GM18951 (cell line): ENCODE data around the gene SBK3.
A peak's percentile ranks its signal among the peaks of the same experiment; 100 is the strongest.
"Not testable (repeated sequence)": the region's sequence is repeated elsewhere in the genome, so short reads cannot be mapped to it uniquely, and the experiment has no call there.

Experiments
- POLR2A ChIP-seq: IDR thresholded peaks from 4 replicates; pipeline ENCODE4 v1.6.1; 2011; ENCODE audit warnings: mild to moderate bottlenecking; ENCODE audit not compliant: insufficient read length, insufficient read depth; ENCODE audit errors: extremely low read depth
- in situ Hi-C: fragments of 300-500 bp; cut with MboI; formaldehyde crosslinking; loops from one replicate; pipeline ENCODE4 v1.12.0; 2022; ENCODE audit warnings: low sequenced_read_pairs, mixed read lengths, inconsistent platforms; ENCODE audit not compliant: unreplicated experiment

SBK3 gene

DNA sequence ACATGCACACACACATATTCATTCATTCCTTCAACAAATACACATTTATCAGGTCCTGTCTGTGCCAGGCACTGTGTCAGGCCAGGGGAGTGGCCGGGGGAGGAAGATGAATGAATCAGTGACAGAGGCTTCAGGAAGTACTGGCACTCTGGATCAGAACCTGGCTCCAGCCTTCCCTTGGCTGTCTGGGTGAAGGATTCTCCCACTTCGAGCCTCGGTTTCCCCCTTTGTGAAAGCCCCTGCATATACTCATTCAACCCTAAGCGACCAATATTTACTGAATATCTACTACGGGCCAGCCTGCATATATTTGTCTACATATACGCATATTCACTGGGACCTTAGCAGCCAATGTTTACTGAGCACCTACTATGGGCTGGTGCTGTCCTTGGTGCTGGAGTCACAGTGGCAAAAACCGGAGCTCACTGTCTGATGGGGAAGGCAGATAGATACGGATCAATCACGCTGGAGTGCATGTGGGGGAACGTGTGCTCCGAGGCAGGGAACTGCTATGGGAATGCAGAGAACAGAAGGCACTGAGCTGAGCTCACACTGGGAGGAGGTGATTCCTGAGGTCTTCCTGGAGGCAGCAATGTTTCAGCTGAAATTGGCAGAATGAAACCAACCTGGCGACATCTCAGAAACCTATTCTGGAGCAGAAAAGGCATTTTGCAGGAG lies 35.9 kb upstream of the SBK3 start:
- in situ Hi-C loops = no loop called here
- no peak for TF ChIP-seq POLR2A

DNA sequence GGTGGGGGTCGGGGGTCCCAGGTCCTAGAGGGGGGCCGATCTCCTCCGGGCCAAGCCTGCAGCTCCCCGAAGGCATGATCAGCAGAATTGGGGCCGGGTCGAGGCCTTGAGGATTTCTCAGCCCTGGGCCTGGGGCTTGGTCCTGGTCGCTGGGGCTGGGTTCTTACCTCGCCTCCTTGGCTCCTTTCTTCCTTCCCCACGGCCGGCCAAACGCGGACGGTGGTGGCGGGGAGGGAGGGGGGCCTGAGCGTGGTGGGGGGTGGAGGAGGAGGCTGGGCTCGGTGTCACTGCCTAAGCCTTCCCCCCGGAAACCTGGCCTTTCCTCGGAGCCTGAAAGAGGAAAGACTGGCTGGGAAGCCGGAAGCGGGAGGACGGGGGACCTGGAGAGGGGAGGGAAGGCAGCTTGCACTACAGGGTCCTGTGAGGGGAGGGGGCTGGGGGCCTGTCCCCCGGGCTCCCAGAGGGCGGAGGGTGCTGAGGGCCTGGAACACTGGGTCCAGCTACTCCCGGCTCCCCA lies 35.3 kb upstream of the SBK3 start, which contains the start of gene ZNF579:
TSS of gene ZNF579 (minus strand) at position 221 of the 517 bp plus-strand sequence. CDS start 1,209 bp downstream, outside the sequence.
- TF ChIP-seq POLR2A = peak; percentile 62
- in situ Hi-C loops = no loop called here

DNA sequence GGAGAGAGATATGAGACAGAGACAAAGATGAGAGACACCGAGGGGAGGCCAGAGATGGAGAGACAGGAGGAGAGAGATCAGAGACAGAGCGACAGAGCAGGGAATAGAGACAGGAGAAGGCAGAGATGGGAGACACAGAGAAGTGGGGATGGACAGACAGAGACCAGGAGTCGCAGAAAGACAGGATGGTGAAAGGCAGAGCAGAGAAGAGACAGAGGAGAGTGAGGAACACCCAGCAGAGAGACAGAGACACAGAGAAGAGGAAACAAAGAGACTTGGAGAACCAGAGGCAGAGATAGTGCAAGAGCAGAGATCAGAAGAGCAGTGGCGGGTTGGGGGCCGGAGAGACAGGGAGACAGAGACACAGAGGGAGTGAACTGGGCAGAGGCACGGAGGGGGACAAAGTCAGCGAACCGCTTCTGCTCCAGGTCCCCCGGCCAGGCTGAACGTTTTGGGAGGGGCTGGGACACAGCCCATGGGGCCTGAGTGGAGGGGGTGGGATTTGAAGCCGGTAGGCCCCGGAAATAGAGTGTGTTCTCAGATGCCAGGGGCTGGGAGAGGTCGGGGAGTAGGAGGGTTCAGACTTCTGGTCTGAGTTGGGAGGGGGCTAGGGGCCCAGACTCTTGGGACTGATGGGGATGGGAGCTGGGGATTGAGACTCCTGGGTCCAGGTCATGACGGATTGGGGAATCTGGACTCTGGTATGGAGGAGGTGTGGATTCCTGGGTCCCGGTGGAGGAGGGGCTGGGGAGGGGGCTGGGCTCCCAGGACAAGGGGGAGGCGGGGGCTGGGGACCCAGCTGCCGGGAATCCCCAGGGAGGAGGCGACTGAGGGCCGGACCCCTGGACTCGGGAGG lies 34.7 kb upstream of the SBK3 start:
- no peak for TF ChIP-seq POLR2A
- in situ Hi-C loops = no loop called here

DNA sequence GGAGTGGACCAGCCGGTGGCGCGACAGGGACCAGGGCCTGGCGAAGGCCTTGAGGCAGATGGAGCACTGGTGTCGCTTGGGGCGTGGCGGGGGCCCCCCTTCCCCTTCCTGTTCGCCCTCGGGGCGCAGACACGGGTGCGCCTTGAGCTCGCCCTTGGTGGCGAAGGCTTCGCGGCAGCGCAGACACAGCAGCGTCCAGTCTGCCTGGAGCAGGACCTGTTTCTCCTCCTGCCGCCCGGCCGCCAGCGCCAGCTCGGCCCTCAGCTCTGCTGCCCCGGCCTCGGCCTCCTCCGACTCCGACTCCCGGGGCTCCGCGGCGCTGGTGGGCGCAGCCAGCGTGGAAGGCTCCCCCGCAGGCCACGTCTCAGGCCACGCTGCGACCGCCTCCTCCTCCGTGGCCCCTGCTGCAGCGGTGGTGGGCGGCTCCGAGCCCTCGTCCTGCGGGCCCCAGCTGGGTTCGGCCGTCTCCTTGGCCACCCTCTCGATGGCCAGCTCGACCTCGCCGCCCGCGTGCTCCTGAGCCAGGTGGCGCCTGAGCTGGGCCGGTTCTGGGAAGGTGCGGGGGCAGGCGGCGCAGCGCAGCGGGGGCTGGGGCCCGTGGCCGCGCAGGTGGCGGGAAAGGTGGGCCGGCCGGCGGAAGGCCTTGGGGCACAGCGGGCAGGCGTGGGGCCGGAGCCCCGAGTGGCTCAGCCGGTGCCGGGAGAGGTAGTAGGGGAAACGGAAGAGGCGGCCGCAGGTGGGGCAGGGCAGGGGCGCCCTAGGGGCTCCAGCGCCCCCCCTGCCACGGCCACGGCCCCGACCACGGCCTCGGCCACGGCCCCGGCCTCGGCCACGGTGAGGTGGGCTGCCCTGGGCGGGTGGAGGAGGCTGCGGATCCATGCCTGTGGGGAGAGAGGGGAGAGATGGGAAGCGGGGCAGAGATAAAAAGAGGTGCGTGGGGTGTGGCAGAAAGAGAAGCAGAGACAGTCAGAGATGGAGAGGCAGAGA lies 33.7 kb upstream of the SBK3 start:
- in situ Hi-C loops = no loop called here
- TF ChIP-seq POLR2A = no peak

DNA sequence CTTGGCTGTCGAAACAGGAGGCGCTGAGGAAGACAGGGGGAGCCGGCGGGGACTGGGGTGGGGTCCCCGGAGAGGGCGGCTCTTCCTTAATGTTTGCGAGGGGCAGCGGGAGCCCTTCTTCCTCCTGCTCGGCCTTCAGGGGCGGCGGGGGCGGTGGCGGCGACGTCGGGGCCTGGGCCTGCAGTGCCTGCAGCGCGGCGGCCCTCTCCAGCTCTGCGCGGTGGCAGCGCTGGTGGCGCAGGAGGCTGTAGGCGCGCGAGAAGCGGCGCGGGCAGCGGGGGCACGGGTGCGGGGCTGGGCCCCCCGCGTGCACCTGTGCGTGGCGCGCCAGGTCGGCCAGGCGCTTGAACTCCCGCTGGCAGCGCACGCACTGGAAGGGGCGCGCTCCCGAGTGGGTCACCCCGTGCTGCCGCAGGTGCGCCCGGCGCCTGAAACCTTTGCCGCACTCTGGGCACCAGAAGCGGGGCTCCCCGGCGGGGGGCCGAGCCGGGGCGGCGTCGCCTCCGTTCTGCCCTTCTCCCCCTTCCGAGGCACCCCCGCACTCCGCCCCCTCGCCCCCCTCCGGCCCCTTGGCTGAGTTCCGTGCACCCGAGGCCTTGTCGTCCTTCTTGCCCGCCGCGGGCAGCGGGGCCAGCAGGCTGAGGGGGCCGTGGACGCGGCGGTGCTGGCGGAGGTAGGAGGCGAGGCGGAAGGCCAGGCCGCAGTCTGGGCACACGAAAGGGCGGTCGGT lies 32.9 kb upstream of the SBK3 start:
- TF ChIP-seq POLR2A = no peak
- in situ Hi-C loops = no loop called here

DNA sequence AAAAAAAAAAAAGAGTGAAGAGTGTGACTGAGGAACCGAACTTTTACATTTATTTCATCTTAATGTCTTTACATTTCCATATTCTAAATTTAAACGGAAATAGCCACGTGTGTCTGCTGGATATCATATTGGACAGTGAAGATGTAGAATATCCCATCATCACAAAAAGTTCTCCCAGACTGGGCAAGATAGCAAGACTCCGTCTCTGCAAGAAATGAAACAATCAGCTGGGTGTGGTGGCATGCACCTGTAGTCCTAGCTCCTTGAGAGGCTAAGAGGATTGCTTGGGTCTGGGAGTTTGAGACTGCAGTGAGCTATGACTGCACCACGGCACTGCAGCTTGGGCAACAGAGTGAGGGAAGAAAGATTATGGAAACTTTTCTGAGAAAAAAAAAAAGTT lies 31.4 kb upstream of the SBK3 start:
- in situ Hi-C loops = no loop called here
- TF ChIP-seq POLR2A = no peak

DNA sequence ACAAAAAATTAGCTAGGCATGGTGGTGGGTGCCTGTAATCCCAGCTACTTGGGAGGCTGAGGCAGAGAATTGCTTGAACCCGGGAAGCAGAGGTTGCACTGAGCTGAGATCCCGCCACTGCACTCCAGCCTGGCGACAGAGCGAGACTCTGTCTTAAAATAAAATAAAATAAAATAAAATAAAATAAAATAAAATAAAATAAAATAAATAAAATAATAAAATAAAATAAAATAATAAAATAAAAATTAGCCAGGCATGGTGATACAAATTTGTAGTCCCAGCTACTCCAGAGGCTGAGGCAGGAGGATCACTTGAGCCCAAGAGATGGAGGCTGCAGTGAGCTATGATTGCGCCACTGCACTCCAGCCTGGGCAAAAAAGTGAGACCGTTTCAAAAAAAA lies 28.6 kb upstream of the SBK3 start:
- in situ Hi-C loops = not testable (repeated sequence)

DNA sequence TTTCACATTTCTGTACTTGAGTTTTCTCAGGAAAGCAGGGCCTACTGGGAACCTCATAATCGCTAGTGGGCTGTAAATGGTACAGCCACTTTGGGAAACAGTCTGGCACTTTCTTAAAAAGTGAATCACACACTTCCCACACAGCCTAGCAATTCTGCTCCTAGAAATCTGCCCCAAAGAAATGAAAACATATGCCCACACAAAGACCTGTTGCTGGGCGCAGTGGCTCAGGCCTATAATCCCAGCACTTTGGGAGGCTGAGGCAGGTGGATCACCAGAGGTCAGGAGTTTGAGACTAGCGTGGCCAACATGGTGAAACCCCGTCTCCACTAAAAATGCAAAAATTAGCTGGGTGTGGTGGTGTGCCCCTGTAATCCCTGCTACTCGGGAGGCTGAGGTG lies 24.1 kb upstream of the SBK3 start:
- in situ Hi-C loops = not testable (repeated sequence)

DNA sequence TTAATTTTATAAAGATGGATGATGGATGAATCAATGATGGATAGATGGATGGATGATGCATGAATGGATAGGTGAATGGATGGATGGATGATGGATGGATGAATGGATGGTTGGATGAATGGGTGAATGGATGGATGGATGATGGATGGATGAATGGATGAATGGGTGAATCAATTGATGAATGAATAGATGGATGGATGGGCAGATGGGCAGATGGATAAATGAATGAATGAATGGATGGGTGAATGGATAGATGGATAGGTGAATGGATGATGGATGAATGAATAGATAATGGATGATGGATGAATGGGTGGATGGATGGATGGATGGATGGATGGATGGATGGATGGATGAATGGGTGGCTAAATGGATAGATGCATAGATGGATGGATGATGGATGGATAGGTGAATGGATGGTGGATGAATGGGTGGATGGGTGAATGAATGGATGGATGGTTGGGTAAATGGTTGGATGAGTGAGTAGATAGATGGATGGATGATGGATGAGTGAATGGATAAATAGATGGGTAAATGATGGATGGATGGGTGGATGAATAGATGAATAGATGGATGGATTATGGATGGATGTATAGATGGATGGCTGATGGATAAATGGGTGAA lies 22.5 kb upstream of the SBK3 start:
- in situ Hi-C loops = no loop called here

DNA sequence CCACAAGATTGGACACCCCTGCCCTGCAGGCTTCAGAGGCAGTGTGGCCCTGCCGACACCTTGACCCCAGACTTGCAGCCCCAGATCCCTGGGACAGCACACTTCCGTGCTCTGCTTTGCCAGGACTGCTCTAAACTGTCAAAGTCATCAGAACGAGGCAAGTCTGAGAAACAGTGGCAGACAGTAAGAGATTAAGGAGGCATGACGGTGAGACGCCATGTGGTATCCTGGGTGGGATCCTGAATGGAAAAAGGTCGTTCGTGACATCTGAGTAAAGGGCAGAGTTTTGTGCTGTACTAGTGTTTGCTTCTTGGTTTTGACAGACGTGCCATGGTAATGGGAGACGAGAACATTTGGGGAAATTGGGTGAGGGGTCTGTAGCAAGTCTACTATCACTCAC lies 21.5 kb upstream of the SBK3 start:
- in situ Hi-C loops = no loop called here
- no peak for TF ChIP-seq POLR2A

More for the DNA sequence above, 22.5 kb upstream of the SBK3 start:
- TF ChIP-seq POLR2A = no peak

DNA sequence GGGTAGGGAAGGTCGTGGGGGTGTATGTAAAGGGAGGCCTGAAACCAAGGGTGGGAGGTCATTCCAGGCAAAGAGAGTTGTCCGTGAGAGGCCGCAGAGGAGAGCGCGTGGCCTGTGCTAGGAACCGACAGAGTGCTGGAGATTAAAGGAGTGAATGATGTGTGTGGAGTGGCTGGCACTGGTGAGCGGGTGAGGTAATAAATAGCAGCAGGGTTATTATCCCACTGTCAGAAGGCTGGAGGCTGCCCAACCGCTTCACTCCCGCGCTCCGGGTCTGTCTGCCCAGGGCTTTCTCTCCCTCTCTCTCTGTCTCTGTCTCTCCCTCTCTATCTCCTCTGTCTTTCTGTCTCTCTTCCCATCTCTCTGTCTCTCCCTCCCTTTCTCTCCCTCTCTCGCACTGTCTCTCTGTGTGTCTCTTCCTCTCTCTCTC lies 17.9 kb upstream of the SBK3 start:
- TF ChIP-seq POLR2A = no peak
- in situ Hi-C loops = no loop called here

DNA sequence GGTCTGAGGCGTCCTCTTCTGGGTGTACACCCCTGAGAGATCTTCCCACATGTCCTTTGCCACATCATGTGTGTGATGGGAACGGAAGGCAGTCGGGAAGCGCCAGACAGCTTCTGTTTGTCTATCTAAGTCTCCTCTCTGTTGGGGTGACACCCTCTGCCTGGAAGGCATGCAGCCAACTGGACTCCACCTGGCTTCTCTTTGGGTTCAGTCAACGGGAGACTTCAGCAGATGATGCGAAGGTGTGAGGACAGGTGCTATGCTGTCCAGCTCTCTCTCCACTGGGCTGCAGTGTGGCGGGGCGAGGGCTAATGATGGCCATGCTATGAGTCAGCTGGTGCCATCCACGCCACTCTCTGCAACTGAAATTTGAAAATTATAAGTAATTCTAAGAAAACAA lies 14.3 kb upstream of the SBK3 start:
- no peak for TF ChIP-seq POLR2A

More for the DNA sequence above, 14.3 kb upstream of the SBK3 start:
- in situ Hi-C loops = no loop called here
